Immature natural killer cell (primary cell): ENCODE data around the gene FAM3B. TPM values are rescaled to one million over a fixed set of nuclear protein-coding genes. Genes with fewer than 3 reads are reported as not detected.

ENCODE experiments used
- polyA plus RNA-seq, 3 donors: library from polyadenylated mRNA; unstranded; fragments of 300-500 nt; fragmentation: Illumina TruSeq; gene quantifications; one replicate each; pipeline ENCODE4 v1.2.3, GENCODE V29; 2021

FAM3B gene
- polyA plus RNA-seq, 3 donors from 2014 or later = not detected

Other genes starting within 250 kb of the FAM3B start
- gene BACE2, start 148.6 kb upstream of the FAM3B start, polyA plus RNA-seq = 1 to 10 TPM in 1 of 3 donors, under 1 TPM in 1, not detected in 1; 0.82 to 2.1 TPM
- 10 to 100 TPM in 2 of 3 donors, 1 to 10 TPM in 1; 4.0 to 24.2 (median 11.1) TPM for gene MX2, start 45.2 kb downstream of the FAM3B start, polyA plus RNA-seq
- 10 to 100 TPM; 27.5 to 58.1 (median 32.1) TPM for gene MX1, start 109.4 kb downstream of the FAM3B start, polyA plus RNA-seq
- gene TMPRSS2, start 191.4 kb downstream of the FAM3B start, polyA plus RNA-seq = not detected